Epithelial cell of proximal tubule (primary cell): ENCODE results near the gene SDK2. TPM values are rescaled to one million over a fixed set of nuclear protein-coding genes. Genes with fewer than 3 reads are reported as not detected.

ENCODE experiments used
- DNase-seq: peaks from one replicate; pipeline ENCODE4 v3.0.0-alpha.2; 2011; ENCODE audit warnings: low read depth
- H3K4me3 ChIP-seq: 2 replicates; pipeline ENCODE4 v1.5.1; 2011; ENCODE audit warnings: low read depth, mild to moderate bottlenecking, low read length
- CTCF ChIP-seq: conservative IDR thresholded peaks from 2 replicates; pipeline ENCODE4 v1.5.1; 2012; ENCODE audit warnings: low read depth, mild to moderate bottlenecking, low read length
- total RNA-seq: library from RNA; depleted of rRNA; stranded (reverse); fragments of >200 nt; gene quantifications from 2 replicates; pipeline ENCODE4 v1.2.3, GENCODE V29; 2015

The SDK2 gene
- total RNA-seq, 1 donor from 2014 or later: 0.12 TPM

DNA sequence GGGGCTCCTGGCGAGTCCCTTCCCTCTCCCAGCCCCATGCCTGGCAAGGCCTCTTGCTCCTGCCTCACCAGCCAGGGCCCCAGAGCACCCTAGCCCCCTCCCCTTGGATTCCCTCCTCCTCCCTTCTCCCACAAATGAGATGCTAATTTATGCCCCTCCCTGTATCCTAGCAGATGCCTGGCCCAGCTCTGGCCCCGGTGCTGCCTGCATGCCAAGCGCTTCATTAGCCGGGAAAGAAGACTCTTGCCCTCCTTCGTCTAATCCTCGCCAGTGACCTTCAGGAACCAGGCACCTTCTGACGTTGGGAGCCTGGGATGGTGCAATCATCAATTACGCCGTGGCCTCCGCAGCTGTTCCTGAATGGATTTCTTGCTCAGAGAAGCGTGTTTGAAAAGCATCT lies 127.8 kb downstream of the SDK2 start:
- DNase-seq: no peak
- TF ChIP-seq CTCF: no peak
- no peak overlapping the region for H3K4me3 ChIP-seq

- no peak overlapping the region for H3K4me3 ChIP-seq
- TF ChIP-seq CTCF: no peak
- DNase-seq: no peak
These were observed 129.9 kb downstream of the SDK2 start for GRCh38 chr17:73514146-73514863.

GRCh38 chr17:73513426-73513825 lies 130.8 kb downstream of the SDK2 start:
- H3K4me3 ChIP-seq: no peak overlapping the region
- no peak for TF ChIP-seq CTCF
- DNase-seq: no peak

DNA sequence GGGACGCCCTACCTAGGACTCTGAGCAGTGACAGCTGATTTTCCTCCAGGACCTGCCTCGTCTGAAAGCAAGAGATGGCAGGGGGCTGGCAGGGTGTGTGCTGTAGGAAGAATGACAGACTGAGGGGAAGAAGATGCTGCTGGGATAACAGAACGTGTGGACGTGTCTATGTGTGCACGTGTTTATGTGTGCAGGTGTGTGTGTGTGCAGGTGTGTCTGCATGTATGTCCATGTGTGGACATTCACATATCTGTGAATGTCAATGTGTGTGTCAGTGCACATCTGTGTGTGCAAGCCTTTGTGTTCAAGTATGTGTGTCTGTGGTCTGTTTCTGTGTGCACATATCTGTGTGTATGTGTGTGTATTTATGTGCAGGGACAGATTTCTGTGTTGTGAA lies 132.5 kb downstream of the SDK2 start:
- no peak overlapping the region for H3K4me3 ChIP-seq
- no peak for TF ChIP-seq CTCF
- DNase-seq: no peak

- H3K4me3 ChIP-seq: no peak overlapping the region
- no peak for DNase-seq
- TF ChIP-seq CTCF: no peak
These were observed 133.1 kb downstream of the SDK2 start for GRCh38 chr17:73510981-73511718.

- no peak for TF ChIP-seq CTCF
These were observed 135.2 kb downstream of the SDK2 start for GRCh38 chr17:73508931-73509605.

More at GRCh38 chr17:73508931-73509605, 135.2 kb downstream of the SDK2 start:
- DNase-seq: no peak
- no peak overlapping the region for H3K4me3 ChIP-seq
